H1 (cell line): Measurements from ENCODE around the gene LBX2.

Experiments
- ATF2 ChIP-seq: IDR thresholded peaks from 2 replicates; pipeline ENCODE4 v1.6.1; 2012; ENCODE audit warnings: low read length, inconsistent platforms
- CTCF ChIP-seq, 3 experiments: IDR thresholded peaks; 1 replicate in 2 of 3; 2 replicates in 1 of 3; pipeline versions ENCODE4 v1.5.1 to v1.6.1; 2011; ENCODE audit warnings: low read length in 3 of 3, mild to moderate bottlenecking in 3 of 3, inconsistent platforms in 2 of 3, low read depth in 1 of 3, moderate library complexity in 1 of 3; ENCODE audit not compliant: insufficient read depth in 1 of 3; ENCODE audit errors: control extremely low read depth in 1 of 3
- EP300 ChIP-seq, 2 experiments: IDR thresholded peaks; 1 replicate in 1 of 2; 2 replicates in 1 of 2; pipeline ENCODE4 v1.6.1; 2011 to 2012; ENCODE audit warnings: low read depth in 2 of 2, low read length in 2 of 2, mild to moderate bottlenecking in 2 of 2, borderline replicate concordance in 1 of 2, inconsistent platforms in 1 of 2, moderate library complexity in 1 of 2
- MAFK ChIP-seq: IDR thresholded peaks from 2 replicates; pipeline ENCODE4 v1.6.1; 2012; ENCODE audit warnings: low read depth, mild to moderate bottlenecking, improper control_type of control experiment, low read length
- POLR2A ChIP-seq, 2 experiments: IDR thresholded peaks; 1 replicate in 1 of 2; 2 replicates in 1 of 2; pipeline ENCODE4 v1.6.1; 2011; ENCODE audit warnings: low read depth in 2 of 2, low read length in 2 of 2, mild to moderate bottlenecking in 2 of 2; ENCODE audit errors: control extremely low read depth in 1 of 2
- POLR2AphosphoS5 ChIP-seq: IDR thresholded peaks from 2 replicates; pipeline ENCODE4 v1.6.1; 2011; ENCODE audit warnings: low read depth, low read length
- RBBP5 ChIP-seq: IDR thresholded peaks from 2 replicates; pipeline ENCODE4 v1.7.1; 2012; ENCODE audit warnings: low read depth, mild to moderate bottlenecking, inconsistent platforms, low read length, moderate library complexity, borderline replicate concordance
- RFX5 ChIP-seq: IDR thresholded peaks from 2 replicates; pipeline ENCODE4 v1.6.1; 2011; ENCODE audit warnings: low read depth, low read length, improper control_type of control experiment, borderline replicate concordance
- SIRT6 ChIP-seq: IDR thresholded peaks from one replicate; pipeline ENCODE4 v1.7.1; 2012; ENCODE audit warnings: low read length, inconsistent platforms
- TAF1 ChIP-seq: IDR thresholded peaks from 2 replicates; pipeline ENCODE4 v1.6.1; 2011; ENCODE audit warnings: mild to moderate bottlenecking, low read depth, low read length
- TAF7 ChIP-seq: optimal IDR thresholded peaks from 2 replicates; pipeline ENCODE3; 2011; ENCODE audit warnings: low read depth, mild to moderate bottlenecking, inconsistent platforms, low read length, moderate library complexity, borderline replicate concordance

GRCh38 chr2:74489906-74490305 is 9.5 kb downstream of the LBX2 start:
- TF ChIP-seq MAFK (no peak), ATF2 (no peak), TAF7 (no peak), POLR2A (IDR thresholded peaks at IDR 0.05; ENCODE audit: control extremely low read depth in 1 of 2, low read depth in 2 of 2, low read length in 2 of 2) (no peak), RFX5 (no peak), POLR2AphosphoS5 (no peak), SIRT6 (no peak), CTCF (IDR thresholded peaks at IDR 0.05; ENCODE audit: control extremely low read depth in 1 of 3, insufficient read depth in 1 of 3, low read depth in 1 of 3, low read length in 3 of 3) (no peak), RBBP5 (no peak), TAF1 (no peak), EP300 (IDR thresholded peaks at IDR 0.05; ENCODE audit: borderline replicate concordance in 1 of 2, low read depth in 2 of 2, low read length in 2 of 2) (no peak)
